GM18498 (cell line): ENCODE measurements around the gene MBNL1.
A peak's percentile ranks its signal among the peaks of the same experiment; 100 is the strongest.

Source experiments
- ATAC-seq: cut with Tn5 transposase; IDR thresholded peaks from one replicate; pipeline ENCODE4 v1.9.1; 2021; ENCODE audit warnings: mild to moderate bottlenecking, moderate library complexity; ENCODE audit not compliant: unreplicated experiment

Gene MBNL1

DNA sequence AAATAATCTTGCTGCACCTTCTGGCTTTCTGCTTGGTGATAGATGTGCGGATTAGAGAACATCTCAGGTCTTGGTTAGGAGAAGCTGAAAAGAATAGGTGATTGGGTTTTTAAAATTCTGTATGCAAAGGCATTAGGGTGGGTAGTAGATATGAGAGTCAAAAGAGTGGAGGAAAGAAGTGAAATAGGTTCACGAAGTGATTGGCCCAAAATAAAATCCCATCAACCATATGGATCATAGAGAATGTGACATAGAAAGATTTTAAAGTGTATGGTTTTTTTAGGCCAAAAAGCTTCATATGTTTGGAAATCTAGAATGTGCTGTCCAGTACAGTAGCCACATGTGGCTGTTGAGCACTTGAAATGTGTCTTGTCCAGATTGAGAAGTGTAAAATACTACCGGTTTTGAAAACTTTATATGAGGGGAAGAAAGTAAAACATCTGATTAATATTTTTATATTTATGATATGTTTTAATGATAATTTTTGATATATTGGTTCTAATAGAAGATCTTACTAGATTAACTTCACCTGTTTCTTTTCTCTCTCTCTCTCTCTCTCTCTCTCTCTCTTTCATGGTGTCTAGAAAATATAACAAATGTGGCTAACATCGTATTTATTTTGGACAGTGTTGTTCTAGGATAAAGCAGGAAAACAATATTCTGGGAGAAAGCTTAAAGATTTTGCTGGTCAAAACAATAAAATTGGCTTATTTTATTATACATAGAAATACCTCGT is 2.9 kb downstream of the MBNL1 start:
- ATAC-seq = no peak

DNA sequence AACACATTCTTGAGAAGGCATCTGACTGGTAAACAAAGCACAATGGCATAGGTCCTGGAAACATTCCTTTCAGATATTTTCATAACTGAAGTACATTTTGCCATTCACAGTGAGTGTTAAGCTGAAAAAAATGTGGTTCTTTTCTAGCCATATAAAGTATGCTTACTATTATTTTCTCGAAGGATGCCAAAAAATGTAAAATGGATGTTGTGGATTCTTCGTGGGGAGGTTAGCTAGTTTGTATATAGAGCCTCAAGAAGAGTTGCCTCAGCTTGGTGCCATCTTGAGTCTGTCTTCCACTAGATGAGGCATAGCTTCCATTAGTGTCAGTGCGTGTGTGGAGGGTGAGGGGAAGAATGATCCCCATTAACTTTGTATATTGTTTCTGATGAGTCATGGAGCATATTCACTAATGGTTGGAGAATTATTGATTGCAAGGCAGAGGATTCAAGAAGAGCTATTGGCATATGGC is 4.1 kb downstream of the MBNL1 start:
- ATAC-seq = no peak

DNA sequence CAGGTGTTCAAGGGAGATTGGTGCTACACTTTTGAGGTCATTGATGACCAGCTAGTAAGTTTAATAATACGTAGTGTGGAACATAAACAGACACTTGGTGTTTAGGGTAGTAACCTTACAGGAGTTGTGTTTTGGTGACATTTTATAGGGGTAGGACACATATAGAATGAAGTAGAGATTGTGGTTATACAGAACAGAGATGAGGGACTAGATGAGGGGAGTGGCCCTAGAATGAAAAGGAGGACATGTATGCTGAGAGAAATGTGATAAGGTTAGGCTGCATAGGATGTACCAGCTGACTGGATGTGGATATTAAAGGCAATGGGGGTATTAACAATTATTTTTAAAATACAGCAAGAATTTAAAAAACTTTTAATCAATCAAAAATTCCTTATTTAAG is 8.0 kb downstream of the MBNL1 start:
- ATAC-seq = no peak

DNA sequence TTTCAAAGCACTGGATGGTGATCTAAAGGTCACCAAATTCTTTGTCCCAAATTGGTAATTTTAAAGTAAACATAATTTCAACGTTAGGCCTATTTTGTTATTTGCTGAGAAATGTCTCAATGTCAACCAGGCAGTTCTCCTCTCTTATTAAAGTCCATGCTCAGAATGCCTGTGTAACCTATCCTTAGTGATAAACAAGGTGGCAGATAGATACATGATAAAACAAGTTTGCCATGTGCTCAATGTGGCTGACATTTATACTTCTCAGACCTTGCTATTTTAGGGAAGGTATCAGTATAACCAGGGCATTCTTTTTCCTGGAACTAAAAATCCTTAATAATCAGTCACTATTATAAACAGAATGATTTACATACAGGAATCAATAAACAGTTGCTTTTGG is 8.5 kb downstream of the MBNL1 start:
- ATAC-seq = no peak

DNA sequence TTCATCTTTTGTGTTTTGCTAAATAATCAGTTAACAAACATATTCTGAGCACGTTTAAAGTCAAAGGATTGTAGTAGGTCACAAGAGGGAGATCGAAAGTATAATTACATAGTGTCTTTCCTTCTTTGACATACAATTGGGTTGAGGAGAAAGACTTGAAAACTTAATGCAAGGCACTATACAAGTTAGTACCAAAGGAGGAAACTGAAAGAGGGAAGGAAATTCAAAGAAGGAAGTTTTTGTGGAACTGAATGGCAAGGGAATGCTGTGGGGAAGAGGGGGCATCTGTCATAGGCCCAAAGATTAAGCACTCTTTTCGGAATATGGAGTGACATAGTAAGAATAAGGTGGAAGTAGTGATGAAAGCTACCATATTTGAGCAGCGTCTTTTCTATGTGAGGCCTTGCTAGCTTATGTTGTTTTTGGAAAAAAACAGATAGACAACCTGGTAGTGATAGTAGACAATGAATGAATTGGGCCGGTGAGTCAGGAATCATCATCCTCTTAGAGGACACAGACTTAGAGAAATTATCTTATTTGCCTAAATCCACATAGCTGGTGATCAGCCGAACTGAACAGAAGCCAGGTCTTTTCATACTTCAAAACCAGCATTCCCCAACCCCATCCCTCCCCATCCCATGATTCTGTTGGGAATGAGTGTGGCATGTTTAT is 10.2 kb downstream of the MBNL1 start:
- ATAC-seq = no peak

DNA sequence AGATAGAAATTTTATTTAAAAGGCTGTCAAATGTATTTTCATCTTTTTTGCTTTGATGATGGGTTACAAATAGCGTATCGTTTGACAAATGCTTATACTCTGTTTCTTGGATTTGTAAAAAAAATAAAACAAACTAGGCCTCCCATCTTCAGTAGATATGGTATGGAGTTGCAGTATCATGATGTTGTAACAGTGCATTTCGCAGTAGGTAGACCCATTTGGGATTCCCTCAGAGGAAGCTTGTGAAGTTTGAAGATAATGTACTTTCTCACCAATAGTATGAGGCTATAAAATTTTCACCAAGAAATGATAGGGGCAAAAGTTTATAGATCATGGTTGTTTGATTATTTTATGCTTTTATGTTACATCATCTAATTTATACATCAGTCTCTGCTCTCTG is 10.8 kb downstream of the MBNL1 start:
- ATAC-seq = no peak

DNA sequence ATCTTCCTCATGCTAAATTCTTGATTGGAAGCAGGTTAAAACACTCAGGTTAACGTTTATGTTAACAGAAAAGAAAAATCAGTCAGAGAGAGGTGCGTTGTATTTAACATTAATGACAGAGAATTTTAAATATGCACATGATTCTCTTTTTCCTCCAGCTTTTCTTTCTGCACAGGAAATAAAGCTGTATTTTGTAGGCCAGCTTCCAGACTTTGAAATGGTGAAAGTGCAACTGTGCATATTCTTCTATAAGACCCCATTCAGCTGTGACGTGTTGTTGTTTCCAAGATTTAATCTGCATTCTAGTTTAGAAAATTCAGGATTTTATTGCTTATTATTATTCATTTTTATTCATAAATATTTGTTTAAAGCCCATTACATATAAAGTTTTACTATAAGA is 11.8 kb downstream of the MBNL1 start:
- ATAC-seq = no peak

DNA sequence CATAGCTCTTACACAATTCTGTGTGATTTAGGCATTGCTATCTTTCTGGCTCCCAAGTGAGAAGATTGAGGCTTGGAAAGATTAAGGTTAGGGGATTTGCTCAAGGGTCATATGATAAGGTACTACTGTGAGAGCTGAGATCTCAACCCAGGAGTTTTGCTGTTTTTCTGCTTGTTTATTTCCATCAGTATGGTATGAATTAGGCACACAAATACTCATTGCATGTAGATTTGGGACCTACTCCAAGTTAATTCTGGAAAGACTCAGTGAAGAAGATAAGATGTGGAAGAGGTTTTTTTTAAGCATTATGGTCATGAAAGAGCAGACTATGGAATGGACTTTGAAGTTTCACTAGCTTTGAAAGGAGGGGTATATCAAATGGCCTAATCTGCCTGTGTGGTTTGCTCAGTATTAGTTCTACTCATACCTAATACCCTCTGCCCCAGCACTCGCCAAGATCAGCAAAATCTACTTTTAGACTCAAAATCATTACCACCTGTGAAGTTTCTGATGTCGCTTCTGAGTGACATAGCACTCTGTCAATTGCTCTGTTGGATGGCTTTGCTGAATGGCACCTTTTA is 12.5 kb downstream of the MBNL1 start:
- ATAC-seq = peak; percentile 77

DNA sequence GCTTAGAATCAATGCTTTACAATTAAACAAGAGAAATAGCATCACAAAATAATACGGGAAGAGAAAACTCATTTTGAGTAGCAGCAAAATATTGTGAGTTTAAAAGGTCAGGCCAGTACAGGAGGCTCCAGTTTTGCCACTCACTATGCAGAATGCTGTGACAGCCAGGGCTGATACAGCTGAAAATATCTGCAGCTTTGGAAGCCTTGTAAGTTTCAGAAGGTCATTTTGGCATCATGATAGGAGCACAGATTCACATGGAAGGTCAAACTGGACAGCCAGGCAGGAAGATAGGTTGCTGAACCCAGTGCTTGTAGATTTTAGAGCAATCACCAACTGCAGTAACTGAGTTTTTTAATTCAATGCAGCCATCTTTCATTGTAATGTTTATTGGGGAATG is 14.1 kb downstream of the MBNL1 start:
- no peak for ATAC-seq

DNA sequence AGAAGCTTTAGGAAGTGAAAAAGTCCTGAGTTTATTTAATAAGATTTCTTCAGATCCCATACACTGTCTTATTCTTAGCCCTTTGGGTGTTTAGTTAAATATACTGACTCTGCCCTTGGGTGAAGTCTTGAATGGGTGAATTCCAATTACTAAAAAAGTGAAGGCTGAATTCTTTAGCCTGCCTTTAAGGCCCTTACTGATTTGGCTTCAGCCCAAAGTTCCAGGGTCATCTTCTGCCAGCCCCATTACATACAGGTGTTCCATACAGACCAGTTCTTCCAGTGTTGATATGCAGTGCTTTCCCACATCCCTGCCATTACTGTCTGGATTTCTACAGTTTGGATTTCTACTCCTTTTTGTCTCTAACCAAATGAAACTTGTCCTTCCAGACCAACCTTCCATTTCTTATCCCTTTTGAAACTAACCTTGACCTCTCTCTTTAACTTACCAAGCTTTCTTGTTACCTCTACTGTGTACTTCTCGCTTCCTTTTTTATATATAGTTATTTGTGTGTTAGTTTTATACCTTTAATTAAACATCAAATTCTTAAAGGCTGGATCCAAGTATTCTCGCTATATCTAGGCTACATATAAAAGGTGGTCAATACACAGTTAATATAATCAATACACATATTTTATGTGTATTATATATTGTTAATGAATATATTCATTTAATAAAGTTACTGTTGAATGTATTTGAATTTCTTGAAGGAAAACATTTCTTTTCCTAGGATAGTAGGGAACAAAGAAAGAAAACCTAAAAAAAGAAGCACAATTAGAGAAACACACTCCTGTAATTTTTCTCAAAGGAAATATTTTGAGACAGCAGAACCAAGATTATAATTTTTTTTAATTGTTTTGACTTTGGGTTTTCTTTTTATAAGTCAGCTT is 15.0 kb downstream of the MBNL1 start:
- peak; percentile 33 for ATAC-seq

DNA sequence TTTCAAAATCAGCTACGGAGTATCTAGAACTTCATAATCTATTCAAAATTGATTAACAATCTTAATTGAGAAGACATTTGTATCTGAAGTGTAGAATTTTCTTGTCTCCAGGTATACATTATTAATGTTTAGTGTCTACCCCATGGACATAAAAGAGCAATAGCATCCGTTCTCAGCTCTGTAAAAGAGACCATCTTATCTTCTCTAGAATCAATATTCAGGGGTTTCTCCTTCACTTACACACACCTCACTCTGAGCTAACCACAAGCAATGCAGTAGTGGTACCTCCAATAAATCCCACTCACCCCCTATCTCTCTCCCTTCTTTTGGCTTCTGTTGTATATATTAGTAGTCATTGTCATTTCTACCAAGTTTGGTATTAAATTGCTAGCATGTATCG is 16.2 kb downstream of the MBNL1 start:
- no peak for ATAC-seq

DNA sequence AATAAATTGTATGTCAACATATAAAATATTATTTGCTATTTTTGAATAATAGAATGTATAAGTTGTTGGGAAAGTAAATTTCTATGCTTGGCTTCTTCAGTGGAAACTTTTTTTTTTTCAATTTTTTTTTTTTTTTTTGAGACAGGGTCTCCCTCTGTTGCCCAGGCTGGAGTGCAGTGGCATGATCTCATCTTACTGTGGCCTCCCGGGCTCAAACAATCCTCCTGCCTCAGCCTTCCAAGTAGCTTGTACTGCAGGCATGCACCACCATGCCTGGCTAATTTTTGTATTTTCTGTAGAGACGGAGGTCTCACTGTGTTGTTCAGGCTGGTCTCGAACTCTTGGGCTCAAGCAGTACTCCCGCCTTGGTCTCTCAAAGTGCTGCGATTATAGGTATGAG is 16.8 kb downstream of the MBNL1 start:
- ATAC-seq = no peak

DNA sequence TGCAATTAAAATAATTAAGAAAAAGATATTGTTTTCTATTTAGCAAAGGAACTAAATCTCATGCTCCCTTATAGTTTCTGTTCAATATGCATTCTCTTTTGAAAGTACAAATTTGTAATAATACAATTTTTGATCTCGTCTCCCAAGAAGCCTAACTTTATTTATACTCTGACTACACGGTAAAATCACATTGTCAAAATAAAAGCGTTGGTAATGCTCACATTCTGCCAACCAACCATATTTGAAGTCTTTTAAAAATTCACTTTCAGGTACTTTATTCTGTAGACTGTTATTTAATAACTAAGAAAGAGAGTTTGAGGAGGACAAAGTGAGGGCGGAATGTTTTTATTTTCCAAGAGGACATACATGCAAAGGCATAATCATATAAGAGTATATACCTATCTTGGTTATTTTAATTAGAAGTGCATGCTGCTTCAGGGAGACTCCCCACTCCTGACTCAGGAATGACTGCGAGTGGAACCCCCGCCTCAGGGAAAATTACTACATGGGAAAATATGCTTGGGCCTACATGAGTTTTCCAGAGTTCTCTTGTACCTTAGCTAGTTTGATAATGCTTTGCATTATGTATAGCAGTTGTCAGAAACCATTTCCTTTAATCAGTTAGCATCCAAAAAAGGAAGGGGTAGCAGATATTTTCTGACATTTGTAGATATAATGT is 19.3 kb downstream of the MBNL1 start:
- no peak for ATAC-seq

DNA sequence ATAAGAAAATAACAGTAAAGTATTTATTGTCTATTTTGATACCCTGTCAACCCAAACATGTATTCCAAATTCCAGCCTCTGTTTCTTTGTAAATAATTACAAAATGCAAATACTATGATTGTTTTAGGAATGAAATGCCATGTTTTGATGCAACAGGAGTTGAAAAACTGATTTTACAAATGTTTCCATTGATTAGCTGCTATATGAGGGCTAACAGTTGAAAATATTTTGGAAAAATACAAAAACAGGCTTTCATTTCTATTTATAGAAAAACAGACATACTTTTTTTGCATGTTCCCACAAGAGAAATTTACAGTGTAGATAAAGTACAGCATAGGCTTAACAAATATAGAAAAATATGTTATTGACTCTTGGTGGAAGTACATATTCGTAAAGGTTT is 20.0 kb downstream of the MBNL1 start:
- no peak for ATAC-seq

DNA sequence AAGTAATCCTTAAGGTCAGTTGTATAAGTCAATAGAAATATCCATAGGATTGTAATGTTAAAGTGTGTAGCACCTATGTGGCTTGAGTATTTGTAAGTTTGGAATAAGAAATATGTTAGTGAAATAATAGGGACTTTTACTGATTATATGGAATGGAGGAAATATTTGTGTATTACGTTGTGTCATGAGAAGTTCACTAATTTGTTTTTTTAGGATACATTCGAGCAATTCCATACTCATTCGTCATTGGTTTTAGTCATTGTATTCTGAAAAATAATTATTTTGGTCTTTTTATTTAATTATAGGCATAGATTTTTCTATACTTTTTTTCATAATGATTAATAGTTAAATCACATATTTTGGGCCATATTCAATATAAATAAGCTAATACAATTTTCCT is 21.0 kb downstream of the MBNL1 start:
- ATAC-seq = no peak

DNA sequence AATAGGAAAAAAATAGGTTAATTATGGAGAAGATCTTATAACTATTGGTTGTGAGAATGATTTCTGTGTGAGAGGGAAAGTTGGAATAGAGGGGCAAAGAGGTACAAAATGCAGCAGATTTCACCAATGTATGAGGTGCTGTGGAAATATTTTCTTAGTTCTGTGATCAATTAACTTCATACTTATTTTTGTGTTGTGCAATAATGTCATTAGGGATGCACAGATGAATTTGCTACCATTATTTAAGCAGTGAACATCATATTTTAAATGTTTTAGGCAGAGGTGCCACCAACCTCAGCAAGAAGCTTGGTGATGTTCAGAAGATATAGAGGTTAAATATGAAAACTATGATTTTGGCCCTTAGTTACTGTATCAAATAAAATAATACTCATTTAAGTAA is 21.6 kb downstream of the MBNL1 start:
- no peak for ATAC-seq

DNA sequence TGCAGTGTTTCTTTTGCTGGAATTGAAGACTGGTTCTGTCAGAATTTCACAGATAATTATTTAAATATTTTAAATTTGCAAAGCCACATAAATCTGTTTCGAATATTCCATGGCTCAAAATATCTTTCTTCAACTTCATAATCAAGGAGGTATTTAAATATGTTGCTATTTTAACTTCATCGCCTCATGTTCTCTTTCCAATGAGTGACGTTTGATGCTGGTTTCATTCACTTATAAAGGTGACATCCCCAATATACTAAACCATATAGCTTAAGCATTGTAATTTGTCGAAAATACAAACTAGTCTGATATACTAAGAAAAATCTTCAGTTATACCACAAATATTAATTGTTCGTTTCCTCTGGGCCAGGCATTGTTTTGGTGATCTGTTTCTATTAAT is 22.5 kb downstream of the MBNL1 start:
- ATAC-seq = no peak

DNA sequence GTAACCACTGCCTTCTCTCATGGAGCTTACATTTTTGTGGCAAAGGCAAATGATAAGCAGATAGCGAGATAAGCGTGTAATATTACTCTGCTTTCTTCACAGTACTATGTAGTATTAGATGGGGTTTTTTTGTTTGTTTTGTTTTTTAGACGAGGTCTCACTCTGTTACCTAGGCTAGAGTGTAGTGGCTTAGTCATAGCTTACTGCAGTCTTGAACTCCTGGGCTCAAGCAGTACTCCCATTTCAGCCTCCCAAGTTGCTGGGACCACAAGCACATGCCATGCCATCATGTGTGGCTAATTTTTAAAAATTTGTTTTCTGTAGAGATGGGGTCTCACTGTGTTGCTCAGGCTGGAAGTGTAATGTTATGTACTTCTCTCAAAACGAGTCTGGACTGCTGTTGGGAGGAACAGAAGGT is 22.9 kb downstream of the MBNL1 start:
- no peak for ATAC-seq

DNA sequence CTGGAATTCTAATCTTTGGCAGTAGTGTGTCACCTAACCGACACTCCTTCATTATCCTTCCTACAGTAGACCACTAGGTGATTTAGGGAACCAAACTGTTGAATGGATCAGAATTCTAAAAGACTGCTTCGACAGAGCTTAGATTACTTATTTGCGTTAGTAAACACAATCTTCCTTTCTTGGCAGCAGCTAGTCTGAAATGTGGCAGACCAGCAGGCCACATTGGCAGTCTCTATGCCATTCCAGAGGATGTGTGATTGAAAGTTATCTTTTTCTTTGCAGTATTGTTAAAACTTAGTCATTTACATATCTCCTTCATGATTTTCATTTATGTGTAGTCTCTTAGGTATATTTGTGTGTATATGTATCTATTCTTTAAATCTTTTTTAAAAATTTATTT is 23.6 kb downstream of the MBNL1 start:
- no peak for ATAC-seq

DNA sequence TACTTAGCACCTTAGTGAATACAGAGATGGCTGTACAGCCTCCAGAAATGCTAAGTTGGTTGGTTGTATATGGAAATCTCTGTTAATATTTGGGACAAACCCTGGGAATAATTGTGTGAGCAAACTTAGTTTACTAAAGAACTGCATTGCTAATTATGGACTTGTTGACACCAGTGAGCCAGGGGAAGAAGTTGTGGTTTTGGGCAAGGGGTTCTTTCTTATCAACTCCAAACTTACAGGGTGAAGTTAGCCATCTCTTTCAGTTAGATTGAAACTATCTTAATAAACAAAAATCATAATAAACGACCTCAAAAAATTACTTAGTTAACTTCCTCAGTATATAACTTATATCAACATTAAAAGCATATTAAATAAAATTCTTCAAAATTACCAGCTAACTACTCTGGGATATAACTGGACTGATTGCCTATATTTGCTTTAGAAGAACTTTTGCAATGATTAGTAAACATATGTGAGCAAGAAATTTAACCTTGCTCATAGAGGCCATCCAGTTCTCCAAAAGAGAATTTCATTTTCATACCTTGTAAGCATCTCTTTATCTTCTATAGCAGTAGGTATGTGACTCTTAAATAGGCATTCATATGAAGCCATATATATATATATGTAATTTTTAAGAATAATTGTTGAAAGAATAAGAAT is 24.7 kb downstream of the MBNL1 start:
- no peak for ATAC-seq
